ENCODE measurements around the gene ABCB6. TPM values are rescaled to one million over a fixed set of nuclear protein-coding genes. Genes with fewer than 3 reads are reported as not detected.

ABCB6 gene
- total and polyA plus RNA-seq, 10 of the 15 experiments (the other 5 are each of a cell fraction or from before 2014, with no cell fraction given), result 2.3 to 22.1 (median 13.8) TPM

DNA sequence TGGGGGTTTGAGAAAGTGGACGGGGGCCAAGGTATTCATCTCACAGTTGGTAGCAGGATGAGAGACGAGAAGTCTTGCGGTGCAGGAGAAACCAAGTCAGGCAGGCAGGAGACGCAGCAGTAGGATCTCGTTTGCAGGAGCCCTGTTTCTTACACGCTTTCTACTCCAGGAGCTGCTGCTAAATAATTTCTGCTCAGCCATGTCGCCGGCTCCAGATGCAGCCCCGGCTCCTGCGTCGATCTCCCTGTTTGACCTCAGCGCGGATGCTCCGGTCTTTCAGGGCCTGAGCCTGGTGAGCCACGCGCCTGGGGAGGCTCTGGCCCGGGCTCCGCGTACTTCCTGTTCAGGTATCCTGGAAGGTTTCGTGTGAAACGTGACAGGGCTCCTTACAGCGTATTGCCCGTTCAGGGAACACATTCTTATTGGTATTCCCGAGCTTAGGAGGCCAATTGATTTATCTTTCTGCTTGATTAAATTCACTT is 11.3 kb upstream of the ABCB6 start (continued):
- TF ChIP-seq, protein P1, sequence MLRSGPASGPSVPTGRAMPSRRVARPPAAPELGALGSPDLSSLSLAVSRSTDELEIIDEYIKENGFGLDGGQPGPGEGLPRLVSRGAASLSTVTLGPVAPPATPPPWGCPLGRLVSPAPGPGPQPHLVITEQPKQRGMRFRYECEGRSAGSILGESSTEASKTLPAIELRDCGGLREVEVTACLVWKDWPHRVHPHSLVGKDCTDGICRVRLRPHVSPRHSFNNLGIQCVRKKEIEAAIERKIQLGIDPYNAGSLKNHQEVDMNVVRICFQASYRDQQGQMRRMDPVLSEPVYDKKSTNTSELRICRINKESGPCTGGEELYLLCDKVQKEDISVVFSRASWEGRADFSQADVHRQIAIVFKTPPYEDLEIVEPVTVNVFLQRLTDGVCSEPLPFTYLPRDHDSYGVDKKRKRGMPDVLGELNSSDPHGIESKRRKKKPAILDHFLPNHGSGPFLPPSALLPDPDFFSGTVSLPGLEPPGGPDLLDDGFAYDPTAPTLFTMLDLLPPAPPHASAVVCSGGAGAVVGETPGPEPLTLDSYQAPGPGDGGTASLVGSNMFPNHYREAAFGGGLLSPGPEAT (IDR thresholded peaks at IDR 0.05; ENCODE audit: low read depth), result 0 out of 2 replicates have a peak, but pooled peaks have one; percentile 5
- no peak for TF ChIP-seq SREBF2 (IDR thresholded peaks at IDR 0.05; ENCODE audit: low read length)
- no peak for TF ChIP-seq ATF7 (IDR thresholded peaks at IDR 0.05; ENCODE audit: low read depth)
- no peak for TF ChIP-seq SUZ12 (IDR thresholded peaks at IDR 0.05; ENCODE audit: unreplicated experiment)
- TF ChIP-seq SMAD5 (IDR thresholded peaks at IDR 0.05; ENCODE audit: low read depth), result no peak; the same call in 1 of the 2 replicates
- TF ChIP-seq, protein P2, sequence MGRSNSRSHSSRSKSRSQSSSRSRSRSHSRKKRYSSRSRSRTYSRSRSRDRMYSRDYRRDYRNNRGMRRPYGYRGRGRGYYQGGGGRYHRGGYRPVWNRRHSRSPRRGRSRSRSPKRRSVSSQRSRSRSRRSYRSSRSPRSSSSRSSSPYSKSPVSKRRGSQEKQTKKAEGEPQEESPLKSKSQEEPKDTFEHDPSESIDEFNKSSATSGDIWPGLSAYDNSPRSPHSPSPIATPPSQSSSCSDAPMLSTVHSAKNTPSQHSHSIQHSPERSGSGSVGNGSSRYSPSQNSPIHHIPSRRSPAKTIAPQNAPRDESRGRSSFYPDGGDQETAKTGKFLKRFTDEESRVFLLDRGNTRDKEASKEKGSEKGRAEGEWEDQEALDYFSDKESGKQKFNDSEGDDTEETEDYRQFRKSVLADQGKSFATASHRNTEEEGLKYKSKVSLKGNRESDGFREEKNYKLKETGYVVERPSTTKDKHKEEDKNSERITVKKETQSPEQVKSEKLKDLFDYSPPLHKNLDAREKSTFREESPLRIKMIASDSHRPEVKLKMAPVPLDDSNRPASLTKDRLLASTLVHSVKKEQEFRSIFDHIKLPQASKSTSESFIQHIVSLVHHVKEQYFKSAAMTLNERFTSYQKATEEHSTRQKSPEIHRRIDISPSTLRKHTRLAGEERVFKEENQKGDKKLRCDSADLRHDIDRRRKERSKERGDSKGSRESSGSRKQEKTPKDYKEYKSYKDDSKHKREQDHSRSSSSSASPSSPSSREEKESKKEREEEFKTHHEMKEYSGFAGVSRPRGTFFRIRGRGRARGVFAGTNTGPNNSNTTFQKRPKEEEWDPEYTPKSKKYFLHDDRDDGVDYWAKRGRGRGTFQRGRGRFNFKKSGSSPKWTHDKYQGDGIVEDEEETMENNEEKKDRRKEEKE (IDR thresholded peaks at IDR 0.05), result no peak
- TF ChIP-seq ESRRA (IDR thresholded peaks at IDR 0.05; ENCODE audit: low read length), result no peak
- TF ChIP-seq, protein P3, sequence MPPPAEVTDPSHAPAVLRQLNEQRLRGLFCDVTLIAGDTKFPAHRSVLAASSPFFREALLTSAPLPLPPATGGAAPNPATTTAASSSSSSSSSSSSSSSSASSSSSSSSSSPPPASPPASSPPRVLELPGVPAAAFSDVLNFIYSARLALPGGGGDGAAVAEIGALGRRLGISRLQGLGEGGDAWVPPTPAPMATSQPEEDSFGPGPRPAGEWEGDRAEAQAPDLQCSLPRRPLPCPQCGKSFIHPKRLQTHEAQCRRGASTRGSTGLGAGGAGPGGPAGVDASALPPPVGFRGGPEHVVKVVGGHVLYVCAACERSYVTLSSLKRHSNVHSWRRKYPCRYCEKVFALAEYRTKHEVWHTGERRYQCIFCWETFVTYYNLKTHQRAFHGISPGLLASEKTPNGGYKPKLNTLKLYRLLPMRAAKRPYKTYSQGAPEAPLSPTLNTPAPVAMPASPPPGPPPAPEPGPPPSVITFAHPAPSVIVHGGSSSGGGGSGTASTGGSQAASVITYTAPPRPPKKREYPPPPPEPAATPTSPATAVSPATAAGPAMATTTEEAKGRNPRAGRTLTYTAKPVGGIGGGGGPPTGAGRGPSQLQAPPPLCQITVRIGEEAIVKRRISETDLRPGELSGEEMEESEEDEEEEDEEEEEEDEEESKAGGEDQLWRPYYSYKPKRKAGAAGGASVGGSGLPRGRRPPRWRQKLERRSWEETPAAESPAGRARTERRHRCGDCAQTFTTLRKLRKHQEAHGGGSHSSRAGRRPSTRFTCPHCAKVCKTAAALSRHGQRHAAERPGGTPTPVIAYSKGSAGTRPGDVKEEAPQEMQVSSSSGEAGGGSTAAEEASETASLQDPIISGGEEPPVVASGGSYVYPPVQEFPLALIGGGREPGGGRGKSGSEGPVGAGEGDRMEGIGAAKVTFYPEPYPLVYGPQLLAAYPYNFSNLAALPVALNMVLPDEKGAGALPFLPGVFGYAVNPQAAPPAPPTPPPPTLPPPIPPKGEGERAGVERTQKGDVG (CRISPR knock-in tag; IDR thresholded peaks at IDR 0.05), result no peak
- no peak for TF ChIP-seq FOXM1 (IDR thresholded peaks at IDR 0.05; ENCODE audit: low read depth, low read length)
- TF ChIP-seq, protein P4, sequence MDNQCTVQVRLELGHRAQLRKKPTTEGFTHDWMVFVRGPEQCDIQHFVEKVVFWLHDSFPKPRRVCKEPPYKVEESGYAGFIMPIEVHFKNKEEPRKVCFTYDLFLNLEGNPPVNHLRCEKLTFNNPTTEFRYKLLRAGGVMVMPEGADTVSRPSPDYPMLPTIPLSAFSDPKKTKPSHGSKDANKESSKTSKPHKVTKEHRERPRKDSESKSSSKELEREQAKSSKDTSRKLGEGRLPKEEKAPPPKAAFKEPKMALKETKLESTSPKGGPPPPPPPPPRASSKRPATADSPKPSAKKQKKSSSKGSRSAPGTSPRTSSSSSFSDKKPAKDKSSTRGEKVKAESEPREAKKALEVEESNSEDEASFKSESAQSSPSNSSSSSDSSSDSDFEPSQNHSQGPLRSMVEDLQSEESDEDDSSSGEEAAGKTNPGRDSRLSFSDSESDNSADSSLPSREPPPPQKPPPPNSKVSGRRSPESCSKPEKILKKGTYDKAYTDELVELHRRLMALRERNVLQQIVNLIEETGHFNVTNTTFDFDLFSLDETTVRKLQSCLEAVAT (IDR thresholded peaks at IDR 0.05), result 0 out of 2 replicates have a peak, but pooled peaks have one; percentile 10
- TF ChIP-seq TARDBP (IDR thresholded peaks at IDR 0.05; ENCODE audit: borderline replicate concordance), result 0 out of 2 replicates have a peak, but pooled peaks have one; percentile 12
- TF ChIP-seq FOXK2 (IDR thresholded peaks at IDR 0.05), result no peak
- no peak for TF ChIP-seq CREB1 (IDR thresholded peaks at IDR 0.05; ENCODE audit: low read depth)
- TF ChIP-seq SRF (IDR thresholded peaks at IDR 0.05; ENCODE audit: low read depth in 2 of 2, low read length in 2 of 2), result no peak
- TF ChIP-seq, protein P5, sequence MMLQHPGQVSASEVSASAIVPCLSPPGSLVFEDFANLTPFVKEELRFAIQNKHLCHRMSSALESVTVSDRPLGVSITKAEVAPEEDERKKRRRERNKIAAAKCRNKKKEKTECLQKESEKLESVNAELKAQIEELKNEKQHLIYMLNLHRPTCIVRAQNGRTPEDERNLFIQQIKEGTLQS (IDR thresholded peaks at IDR 0.05; ENCODE audit: borderline replicate concordance, extremely low read depth, low read depth, low read length), result no peak
- TF ChIP-seq, protein P6, sequence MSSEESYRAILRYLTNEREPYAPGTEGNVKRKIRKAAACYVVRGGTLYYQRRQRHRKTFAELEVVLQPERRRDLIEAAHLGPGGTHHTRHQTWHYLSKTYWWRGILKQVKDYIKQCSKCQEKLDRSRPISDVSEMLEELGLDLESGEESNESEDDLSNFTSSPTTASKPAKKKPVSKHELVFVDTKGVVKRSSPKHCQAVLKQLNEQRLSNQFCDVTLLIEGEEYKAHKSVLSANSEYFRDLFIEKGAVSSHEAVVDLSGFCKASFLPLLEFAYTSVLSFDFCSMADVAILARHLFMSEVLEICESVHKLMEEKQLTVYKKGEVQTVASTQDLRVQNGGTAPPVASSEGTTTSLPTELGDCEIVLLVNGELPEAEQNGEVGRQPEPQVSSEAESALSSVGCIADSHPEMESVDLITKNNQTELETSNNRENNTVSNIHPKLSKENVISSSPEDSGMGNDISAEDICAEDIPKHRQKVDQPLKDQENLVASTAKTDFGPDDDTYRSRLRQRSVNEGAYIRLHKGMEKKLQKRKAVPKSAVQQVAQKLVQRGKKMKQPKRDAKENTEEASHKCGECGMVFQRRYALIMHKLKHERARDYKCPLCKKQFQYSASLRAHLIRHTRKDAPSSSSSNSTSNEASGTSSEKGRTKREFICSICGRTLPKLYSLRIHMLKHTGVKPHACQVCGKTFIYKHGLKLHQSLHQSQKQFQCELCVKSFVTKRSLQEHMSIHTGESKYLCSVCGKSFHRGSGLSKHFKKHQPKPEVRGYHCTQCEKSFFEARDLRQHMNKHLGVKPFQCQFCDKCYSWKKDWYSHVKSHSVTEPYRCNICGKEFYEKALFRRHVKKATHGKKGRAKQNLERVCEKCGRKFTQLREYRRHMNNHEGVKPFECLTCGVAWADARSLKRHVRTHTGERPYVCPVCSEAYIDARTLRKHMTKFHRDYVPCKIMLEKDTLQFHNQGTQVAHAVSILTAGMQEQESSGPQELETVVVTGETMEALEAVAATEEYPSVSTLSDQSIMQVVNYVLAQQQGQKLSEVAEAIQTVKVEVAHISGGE (CRISPR knock-in tag; IDR thresholded peaks at IDR 0.05), result no peak
- no peak for TF ChIP-seq ZBED1 (IDR thresholded peaks at IDR 0.05; ENCODE audit: borderline replicate concordance)

Data from GM12878 (cell line).